Measurements from ENCODE around the gene KIAA0513. TPM values are rescaled to one million over a fixed set of nuclear protein-coding genes. Genes with fewer than 3 reads are reported as not detected.

KIAA0513 gene
- total RNA-seq, 1 experiment from 2014 or later: 6.6 TPM

DNA sequence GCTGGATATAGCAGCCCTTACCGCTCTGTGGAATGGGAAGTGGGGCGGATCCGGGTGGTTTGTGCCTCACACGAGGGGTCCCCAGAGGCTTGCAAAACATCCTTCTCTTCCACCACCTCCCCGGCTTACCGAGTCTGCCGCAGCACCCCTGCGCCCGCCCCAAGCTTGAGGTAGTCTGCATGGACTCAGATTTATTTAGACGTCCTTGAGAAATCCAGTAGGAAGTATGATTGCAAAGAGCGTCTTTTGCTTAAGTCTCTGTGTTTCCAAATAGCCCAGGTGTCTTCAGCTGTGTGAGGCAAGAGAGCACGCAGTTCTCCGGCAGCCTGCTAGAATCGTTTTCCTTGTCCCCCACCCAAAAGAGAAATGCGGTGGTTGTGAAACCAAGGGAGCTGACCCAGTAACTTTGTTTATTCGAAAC, 2.4 kb downstream of the KIAA0513 start:
- DNase-seq (ENCODE audit: low read depth, low spot score) (no peak), ATAC-seq (no peak)
- Histone ChIP-seq H3K27me3 (ENCODE audit: insufficient read depth, low read length) (peaks cover 9% of the 10 kb centered on the region; the same call in 1 of the 2 replicates), H3K4me2 (ENCODE audit: low read length) (peak overlapping the region; percentile 97), H3K4me1 (ENCODE audit: control insufficient read depth in 1 of 2, insufficient read depth in 2 of 2, low read length in 2 of 2) (peaks cover 28 to 39% of the 10 kb centered on the region in 2 experiments), H3K9me3 (ENCODE audit: control insufficient read depth in 1 of 2, insufficient read depth in 1 of 2, low read depth in 1 of 2, low read length in 2 of 2) (no peaks in the 10 kb centered on the region), H3K79me2 (ENCODE audit: insufficient read depth, low read length) (no peaks in the 10 kb centered on the region), H3K27ac (ENCODE audit: low read depth, low read length) (no peak overlapping the region), H3K4me3 (replicated peaks in 1 of 2; ENCODE audit: low read depth in 1 of 2, low read length in 2 of 2) (no peak overlapping the region), H2AFZ (ENCODE audit: low read depth, low read length, poor library complexity, severe bottlenecking) (no peak overlapping the region), H3K9ac (ENCODE audit: low read length) (no peak overlapping the region), H3K9me2 (ENCODE audit: insufficient read depth) (no peaks in the 10 kb centered on the region), H4K20me1 (ENCODE audit: insufficient read depth) (no peaks in the 10 kb centered on the region), H3K36me3 (ENCODE audit: control insufficient read depth in 1 of 2, insufficient read depth in 2 of 2, low read length in 2 of 2) (no peaks in the 10 kb centered on the region)
- CTCF ChIA-PET: interaction anchor here (1.4 kb wide), 1 partner anchor 56 kb away, joined by 5 read pairs; no protein-coding TSS in a partner anchor
- TF ChIP-seq EZH2phosphoT487 (IDR thresholded peaks at IDR 0.05; ENCODE audit: borderline replicate concordance) (no peak), SIN3A (IDR thresholded peaks at IDR 0.05; ENCODE audit: low read depth) (no peak), POLR2A (IDR thresholded peaks at IDR 0.05; ENCODE audit: borderline replicate concordance, extremely low read depth, insufficient read depth, insufficient read length) (no peak), JUND (IDR thresholded peaks at IDR 0.05) (no peak), ELF1 (IDR thresholded peaks at IDR 0.05; ENCODE audit: borderline replicate concordance, low read depth) (no peak), EGR1 (IDR thresholded peaks at IDR 0.05; ENCODE audit: low read depth) (no peak), RAD21 (IDR thresholded peaks at IDR 0.05; ENCODE audit: low read depth) (no peak), CEBPB (IDR thresholded peaks at IDR 0.05; ENCODE audit: low read depth) (no peak), SRF (IDR thresholded peaks at IDR 0.05; ENCODE audit: low read depth) (no peak), SP1 (IDR thresholded peaks at IDR 0.05; ENCODE audit: low read depth) (no peak), ZFX (IDR thresholded peaks at IDR 0.05) (no peak), CBX3 (IDR thresholded peaks at IDR 0.05; ENCODE audit: low read depth) (no peak), ZNF274 (IDR thresholded peaks at IDR 0.05; ENCODE audit: low read depth, low read length) (no peak), FOSL1 (IDR thresholded peaks at IDR 0.05; ENCODE audit: low read depth) (no peak)
- TF ChIP-seq, protein P1, sequence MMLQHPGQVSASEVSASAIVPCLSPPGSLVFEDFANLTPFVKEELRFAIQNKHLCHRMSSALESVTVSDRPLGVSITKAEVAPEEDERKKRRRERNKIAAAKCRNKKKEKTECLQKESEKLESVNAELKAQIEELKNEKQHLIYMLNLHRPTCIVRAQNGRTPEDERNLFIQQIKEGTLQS (IDR thresholded peaks at IDR 0.05): no peak
- TF ChIP-seq, protein P2, sequence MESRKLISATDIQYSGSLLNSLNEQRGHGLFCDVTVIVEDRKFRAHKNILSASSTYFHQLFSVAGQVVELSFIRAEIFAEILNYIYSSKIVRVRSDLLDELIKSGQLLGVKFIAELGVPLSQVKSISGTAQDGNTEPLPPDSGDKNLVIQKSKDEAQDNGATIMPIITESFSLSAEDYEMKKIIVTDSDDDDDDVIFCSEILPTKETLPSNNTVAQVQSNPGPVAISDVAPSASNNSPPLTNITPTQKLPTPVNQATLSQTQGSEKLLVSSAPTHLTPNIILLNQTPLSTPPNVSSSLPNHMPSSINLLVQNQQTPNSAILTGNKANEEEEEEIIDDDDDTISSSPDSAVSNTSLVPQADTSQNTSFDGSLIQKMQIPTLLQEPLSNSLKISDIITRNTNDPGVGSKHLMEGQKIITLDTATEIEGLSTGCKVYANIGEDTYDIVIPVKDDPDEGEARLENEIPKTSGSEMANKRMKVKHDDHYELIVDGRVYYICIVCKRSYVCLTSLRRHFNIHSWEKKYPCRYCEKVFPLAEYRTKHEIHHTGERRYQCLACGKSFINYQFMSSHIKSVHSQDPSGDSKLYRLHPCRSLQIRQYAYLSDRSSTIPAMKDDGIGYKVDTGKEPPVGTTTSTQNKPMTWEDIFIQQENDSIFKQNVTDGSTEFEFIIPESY (IDR thresholded peaks at IDR 0.05; ENCODE audit: extremely low read depth, insufficient replicate concordance, low read length): no peak
- TF ChIP-seq, protein P3, sequence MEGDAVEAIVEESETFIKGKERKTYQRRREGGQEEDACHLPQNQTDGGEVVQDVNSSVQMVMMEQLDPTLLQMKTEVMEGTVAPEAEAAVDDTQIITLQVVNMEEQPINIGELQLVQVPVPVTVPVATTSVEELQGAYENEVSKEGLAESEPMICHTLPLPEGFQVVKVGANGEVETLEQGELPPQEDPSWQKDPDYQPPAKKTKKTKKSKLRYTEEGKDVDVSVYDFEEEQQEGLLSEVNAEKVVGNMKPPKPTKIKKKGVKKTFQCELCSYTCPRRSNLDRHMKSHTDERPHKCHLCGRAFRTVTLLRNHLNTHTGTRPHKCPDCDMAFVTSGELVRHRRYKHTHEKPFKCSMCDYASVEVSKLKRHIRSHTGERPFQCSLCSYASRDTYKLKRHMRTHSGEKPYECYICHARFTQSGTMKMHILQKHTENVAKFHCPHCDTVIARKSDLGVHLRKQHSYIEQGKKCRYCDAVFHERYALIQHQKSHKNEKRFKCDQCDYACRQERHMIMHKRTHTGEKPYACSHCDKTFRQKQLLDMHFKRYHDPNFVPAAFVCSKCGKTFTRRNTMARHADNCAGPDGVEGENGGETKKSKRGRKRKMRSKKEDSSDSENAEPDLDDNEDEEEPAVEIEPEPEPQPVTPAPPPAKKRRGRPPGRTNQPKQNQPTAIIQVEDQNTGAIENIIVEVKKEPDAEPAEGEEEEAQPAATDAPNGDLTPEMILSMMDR (IDR thresholded peaks at IDR 0.05 in 2 of 3, conservative IDR thresholded peaks at IDR 0.05 in 1 of 3; ENCODE audit: borderline replicate concordance in 1 of 3, insufficient read depth in 1 of 3, low read depth in 2 of 3, low read length in 2 of 3): no peak
- TF ChIP-seq, protein P4, sequence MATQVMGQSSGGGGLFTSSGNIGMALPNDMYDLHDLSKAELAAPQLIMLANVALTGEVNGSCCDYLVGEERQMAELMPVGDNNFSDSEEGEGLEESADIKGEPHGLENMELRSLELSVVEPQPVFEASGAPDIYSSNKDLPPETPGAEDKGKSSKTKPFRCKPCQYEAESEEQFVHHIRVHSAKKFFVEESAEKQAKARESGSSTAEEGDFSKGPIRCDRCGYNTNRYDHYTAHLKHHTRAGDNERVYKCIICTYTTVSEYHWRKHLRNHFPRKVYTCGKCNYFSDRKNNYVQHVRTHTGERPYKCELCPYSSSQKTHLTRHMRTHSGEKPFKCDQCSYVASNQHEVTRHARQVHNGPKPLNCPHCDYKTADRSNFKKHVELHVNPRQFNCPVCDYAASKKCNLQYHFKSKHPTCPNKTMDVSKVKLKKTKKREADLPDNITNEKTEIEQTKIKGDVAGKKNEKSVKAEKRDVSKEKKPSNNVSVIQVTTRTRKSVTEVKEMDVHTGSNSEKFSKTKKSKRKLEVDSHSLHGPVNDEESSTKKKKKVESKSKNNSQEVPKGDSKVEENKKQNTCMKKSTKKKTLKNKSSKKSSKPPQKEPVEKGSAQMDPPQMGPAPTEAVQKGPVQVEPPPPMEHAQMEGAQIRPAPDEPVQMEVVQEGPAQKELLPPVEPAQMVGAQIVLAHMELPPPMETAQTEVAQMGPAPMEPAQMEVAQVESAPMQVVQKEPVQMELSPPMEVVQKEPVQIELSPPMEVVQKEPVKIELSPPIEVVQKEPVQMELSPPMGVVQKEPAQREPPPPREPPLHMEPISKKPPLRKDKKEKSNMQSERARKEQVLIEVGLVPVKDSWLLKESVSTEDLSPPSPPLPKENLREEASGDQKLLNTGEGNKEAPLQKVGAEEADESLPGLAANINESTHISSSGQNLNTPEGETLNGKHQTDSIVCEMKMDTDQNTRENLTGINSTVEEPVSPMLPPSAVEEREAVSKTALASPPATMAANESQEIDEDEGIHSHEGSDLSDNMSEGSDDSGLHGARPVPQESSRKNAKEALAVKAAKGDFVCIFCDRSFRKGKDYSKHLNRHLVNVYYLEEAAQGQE (IDR thresholded peaks at IDR 0.05; ENCODE audit: low read depth): no peak
- TF ChIP-seq, protein P5, sequence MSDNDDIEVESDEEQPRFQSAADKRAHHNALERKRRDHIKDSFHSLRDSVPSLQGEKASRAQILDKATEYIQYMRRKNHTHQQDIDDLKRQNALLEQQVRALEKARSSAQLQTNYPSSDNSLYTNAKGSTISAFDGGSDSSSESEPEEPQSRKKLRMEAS (IDR thresholded peaks at IDR 0.05): no peak
- no TSS peak for BruUV-seq (replicated peaks)
- intact Hi-C loops (cut with micrococcal nuclease): loop anchor here (5.0 kb wide), 1 partner anchor 57 kb away; no protein-coding TSS in a partner anchor
- POLR2A ChIA-PET: no interaction called here
- RAD21 ChIA-PET (ENCODE audit: low non-redundant PET in 1 of 2, low total read pairs in 2 of 2, uncharacterized antibody in 2 of 2, unreplicated experiment in 2 of 2): no interaction called here
